ENCODE data around the gene RSPH9.
A peak's percentile ranks its signal among the peaks of the same experiment; 100 is the strongest.

RSPH9 gene

DNA sequence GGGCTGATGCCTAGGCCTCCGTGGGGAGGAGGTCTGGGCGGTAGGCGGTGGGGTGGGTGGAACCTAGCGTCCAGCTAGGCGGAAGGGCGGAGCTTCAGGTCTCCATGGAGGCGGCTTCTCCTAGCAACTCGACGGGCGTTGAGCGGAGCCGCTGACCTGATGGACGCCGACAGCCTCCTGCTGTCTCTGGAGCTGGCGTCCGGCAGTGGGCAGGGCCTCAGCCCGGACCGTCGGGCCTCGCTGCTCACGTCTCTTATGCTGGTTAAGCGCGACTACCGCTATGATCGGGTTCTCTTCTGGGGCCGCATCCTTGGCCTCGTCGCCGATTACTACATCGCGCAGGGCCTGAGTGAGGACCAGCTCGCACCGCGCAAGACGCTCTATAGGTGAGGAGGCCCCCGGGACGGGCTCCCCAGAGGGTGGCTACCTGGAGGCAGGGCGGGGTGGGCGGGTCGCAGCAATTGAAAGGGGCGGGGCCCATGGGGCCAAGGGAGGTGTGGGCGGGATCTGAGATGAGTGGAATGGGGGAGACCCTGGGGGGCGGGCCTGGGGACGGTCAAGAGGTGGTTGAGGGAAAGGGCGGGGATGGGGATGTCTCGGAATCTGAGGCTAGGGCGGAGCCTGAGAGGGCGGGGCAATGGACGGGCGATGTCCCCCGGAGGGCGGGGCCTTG is at the start of gene RSPH9:
Gene RSPH9 (plus strand): TSS at position 97 of the 673 bp plus-strand sequence. CDS start 63 bp downstream, at position 160.
- DNase-seq (ENCODE audit: low spot score): no peak

- no peak for DNase-seq (ENCODE audit: low spot score)
These were observed 44.2 kb upstream of the RSPH9 start for GRCh38 chr6:43600595-43600994.

DNA sequence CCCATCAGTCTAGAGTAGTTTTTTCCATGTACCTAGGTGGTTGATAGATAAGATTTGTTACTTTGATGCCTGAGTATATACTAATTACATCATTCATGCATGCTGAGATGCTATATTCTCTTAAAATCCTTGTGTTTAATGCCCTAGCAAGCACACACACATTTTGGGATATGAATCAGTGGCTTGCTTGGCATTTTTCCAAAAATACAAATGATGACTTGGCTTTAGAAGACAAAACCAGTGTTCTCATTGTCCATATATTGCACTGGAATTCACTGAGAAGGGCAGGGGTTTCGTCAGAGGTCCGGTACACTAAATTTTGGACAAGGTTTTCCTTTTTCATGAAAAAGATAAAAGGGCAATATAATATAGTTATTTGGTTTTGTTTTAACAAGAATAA is 40.7 kb upstream of the RSPH9 start:
- no peak for DNase-seq (ENCODE audit: low spot score)

DNA sequence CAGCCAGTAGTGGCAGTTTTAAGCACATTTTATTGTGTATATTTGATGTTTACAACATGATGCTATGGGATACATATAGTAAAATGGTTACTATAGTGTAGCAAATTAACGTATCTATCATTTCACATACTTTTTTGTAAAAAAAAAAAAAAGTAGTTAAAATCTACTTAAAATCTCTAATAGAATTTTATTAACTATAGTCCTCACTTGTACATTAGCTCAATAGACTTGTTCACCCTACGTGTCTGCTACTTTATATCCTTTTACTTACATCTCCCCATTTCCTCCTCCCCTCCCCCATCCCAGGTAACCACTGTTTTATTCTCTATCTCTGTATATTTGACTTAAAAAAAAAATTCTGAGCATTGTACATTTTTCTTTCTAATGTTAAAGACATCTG is 38.8 kb upstream of the RSPH9 start:
- DNase-seq (ENCODE audit: low spot score): no peak

GRCh38 chr6:43608310-43608763 is 36.5 kb upstream of the RSPH9 start:
- DNase-seq (ENCODE audit: low spot score): peak; percentile 82

DNA sequence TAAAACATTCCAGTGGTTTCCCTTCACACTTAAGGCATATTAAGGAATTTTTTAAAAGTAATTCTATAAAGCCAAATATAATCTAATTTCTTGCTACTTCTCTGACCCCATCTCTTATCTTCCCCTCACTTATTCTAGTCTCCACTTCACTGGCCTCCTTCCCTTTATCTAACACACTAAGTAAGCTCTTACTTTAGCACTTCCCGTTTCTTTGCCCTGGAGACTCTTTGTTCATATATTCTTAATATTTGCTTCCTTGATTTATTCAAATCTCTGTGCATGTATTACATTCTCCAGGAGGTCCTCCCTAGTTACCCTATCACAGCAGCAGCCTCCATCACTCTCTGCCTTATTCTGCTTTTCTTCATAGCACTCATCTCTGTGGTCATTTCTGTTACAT is 36.0 kb upstream of the RSPH9 start:
- DNase-seq (ENCODE audit: low spot score): no peak

DNA sequence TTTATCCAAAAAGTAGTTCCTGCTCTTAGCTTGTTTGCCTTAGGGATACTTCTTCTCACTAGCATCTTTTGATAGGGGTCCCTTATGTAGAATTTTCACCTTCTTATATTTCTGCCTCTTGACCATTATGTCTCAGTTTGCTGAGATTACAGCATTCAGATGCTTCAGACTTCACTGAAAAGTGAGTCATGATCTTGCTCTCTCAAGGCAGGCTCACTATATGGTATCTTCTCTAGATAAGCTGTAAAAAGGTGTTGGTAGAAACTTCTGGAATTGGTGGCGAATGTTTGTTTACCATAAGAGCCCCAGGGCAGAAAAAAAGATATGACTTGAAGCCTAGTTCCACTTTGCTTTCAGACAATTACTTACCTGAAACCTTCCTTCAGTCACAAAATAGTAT is 35.4 kb upstream of the RSPH9 start:
- DNase-seq (ENCODE audit: low spot score): no peak

GRCh38 chr6:43610431-43610830 is 34.4 kb upstream of the RSPH9 start:
- DNase-seq (ENCODE audit: low spot score): no peak

GRCh38 chr6:43613721-43614395 is 31.0 kb upstream of the RSPH9 start:
- no peak for DNase-seq (ENCODE audit: low spot score)

GRCh38 chr6:43614396-43614730 is 30.5 kb upstream of the RSPH9 start:
- no peak for DNase-seq (ENCODE audit: low spot score)

DNA sequence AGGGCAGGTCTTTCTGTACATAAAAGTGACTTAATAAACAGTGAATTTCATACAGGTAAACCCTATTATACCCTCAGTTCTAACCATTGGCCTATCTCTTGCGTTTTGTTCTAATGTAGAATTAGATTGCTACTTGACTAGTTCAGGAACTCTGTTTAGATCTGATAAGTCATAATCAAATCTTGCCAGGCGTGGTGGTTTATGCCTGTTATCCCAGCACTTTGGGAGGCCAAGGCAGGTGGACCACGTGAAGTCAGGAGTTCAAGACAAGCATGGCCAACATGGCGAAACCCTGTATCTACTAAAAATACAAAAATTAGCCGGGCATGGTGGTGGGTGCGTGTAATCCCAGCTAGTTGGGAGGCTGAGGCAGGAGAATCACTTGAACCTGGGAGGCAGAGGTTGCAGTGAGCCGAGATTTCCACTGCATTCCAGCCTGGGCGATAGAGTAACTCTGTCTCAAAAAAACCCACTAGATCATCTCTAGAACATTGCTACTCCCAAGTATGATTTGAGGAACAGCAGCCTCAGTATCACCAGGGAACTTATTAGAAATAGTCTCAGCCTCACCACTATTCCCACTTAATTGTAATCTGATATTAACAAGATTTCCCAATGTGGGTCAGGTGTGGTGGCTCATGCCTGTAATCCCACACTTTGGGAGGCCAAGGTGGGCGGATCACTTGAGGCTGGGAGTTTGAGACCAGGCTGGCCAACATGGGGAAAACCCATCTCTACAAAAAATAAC is 27.9 kb upstream of the RSPH9 start:
- DNase-seq (ENCODE audit: low spot score): no peak

GRCh38 chr6:43621078-43621835 is 23.6 kb upstream of the RSPH9 start:
- no peak for DNase-seq (ENCODE audit: low spot score)

GRCh38 chr6:43621836-43622180 is 23.0 kb upstream of the RSPH9 start:
- DNase-seq (ENCODE audit: low spot score): no peak

DNA sequence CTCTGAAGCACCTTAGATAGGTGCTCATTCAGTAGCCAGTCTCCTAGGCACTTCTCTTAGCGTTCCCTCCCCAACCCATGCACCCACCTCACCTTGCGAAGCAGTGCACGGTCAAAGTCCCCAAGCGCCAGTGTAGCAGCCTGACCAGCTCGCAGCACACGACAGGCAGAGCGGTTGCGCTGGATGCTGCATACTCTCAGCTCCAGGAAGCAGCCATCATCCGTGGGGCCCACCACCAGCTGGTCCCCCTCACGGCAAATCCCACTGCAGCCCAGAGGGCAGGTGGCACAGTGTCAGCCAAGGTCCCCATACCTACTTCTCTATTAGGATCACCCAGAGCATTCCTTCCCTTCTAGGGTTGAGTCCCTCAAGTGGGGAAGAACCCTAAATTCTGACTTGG is 22.3 kb upstream of the RSPH9 start:
- no peak for DNase-seq (ENCODE audit: low spot score)

- DNase-seq (ENCODE audit: low spot score): no peak
These were observed 20.7 kb upstream of the RSPH9 start for GRCh38 chr6:43623880-43624785.

DNA sequence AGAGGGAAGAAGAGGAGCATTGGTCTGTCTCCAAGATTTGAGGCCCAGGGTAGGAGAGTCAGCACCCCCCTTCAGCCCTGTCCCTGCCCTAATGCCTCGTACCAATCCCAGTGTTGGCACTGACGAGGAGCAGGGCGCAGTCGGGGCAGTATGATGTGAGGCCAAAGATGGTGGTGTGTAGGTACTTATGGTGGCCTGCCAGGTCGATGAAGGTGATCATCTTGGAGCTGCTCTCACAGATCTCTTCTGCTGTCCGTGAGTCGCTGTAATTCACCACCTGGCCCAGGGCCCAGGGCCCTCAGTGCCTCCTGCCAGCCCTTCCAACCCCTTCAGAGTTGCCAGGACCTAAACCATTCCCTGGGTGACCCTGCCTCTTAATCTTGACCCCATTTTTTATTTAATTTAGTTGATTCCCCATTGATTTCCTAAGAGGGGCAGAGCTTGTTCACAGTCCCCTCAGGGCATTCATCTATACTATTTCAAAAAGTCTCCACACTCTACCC is 20.0 kb upstream of the RSPH9 start:
- DNase-seq (ENCODE audit: low spot score): no peak

- no peak for DNase-seq (ENCODE audit: low spot score)
These were observed 19.3 kb upstream of the RSPH9 start for GRCh38 chr6:43625393-43625992.

- DNase-seq (ENCODE audit: low spot score): peak; percentile 70
These were observed 17.6 kb upstream of the RSPH9 start for GRCh38 chr6:43627008-43627825.

- peak; percentile 43 for DNase-seq (ENCODE audit: low spot score)
These were observed 16.3 kb upstream of the RSPH9 start for GRCh38 chr6:43628393-43629103.
